Stimulated activated CD4-positive, alpha-beta T cell treated with anti-CD3 and anti-CD28 coated beads, Interleukin-4, amount 100 ng/mL, for 4 hours (primary cell): ENCODE results near the gene SBK1.

Experiments
- DNase-seq, 2 experiments: peaks; one replicate each; pipeline ENCODE4 v3.0.0-alpha.2; 2020

SBK1 gene

GRCh38 chr16:28283173-28283572 lies 9.2 kb upstream of the SBK1 start:
- no peak for DNase-seq

GRCh38 chr16:28283798-28284577 lies 8.3 kb upstream of the SBK1 start:
- no peak for DNase-seq

- DNase-seq, result no peak
These were observed 6.7 kb upstream of the SBK1 start for GRCh38 chr16:28285649-28286048.

- DNase-seq, result no peak
These were observed 4.2 kb upstream of the SBK1 start for GRCh38 chr16:28288114-28288513.

GRCh38 chr16:28289048-28289447 lies 3.3 kb upstream of the SBK1 start:
- no peak for DNase-seq

- no peak for DNase-seq
These were observed 2.1 kb upstream of the SBK1 start for GRCh38 chr16:28289939-28290858.

- no peak for DNase-seq
These were observed 1.5 kb upstream of the SBK1 start for GRCh38 chr16:28290859-28291254.

GRCh38 chr16:28292731-28293600 lies 641 bp downstream of the SBK1 start:
- no peak for DNase-seq

- DNase-seq, result no peak
These were observed 1.3 kb downstream of the SBK1 start for GRCh38 chr16:28293601-28293960.

GRCh38 chr16:28294201-28294600 lies 1.9 kb downstream of the SBK1 start:
- DNase-seq, result no peak

- no peak for DNase-seq
These were observed 3.0 kb downstream of the SBK1 start for GRCh38 chr16:28295276-28295675.

GRCh38 chr16:28297308-28297707 lies 5.0 kb downstream of the SBK1 start:
- no peak for DNase-seq

- DNase-seq, result no peak
These were observed 5.6 kb downstream of the SBK1 start for GRCh38 chr16:28297784-28298510.

- no peak for DNase-seq
These were observed 6.2 kb downstream of the SBK1 start for GRCh38 chr16:28298511-28298878.

GRCh38 chr16:28300327-28300726 lies 8.0 kb downstream of the SBK1 start:
- no peak for DNase-seq

GRCh38 chr16:28301154-28301553 lies 8.8 kb downstream of the SBK1 start:
- DNase-seq, result no peak

- DNase-seq, result no peak
These were observed 9.3 kb downstream of the SBK1 start for GRCh38 chr16:28301620-28302019.

GRCh38 chr16:28303132-28303531 lies 10.8 kb downstream of the SBK1 start:
- no peak for DNase-seq

GRCh38 chr16:28304214-28304613 lies 11.9 kb downstream of the SBK1 start:
- DNase-seq, result no peak

GRCh38 chr16:28307936-28308335 lies 15.6 kb downstream of the SBK1 start:
- DNase-seq, result no peak

GRCh38 chr16:28308794-28309584 lies 16.7 kb downstream of the SBK1 start:
- DNase-seq, result no peak
